HG02623 (cell line): ENCODE data around the gene FBXL3.
"Not testable (repeated sequence)": the region's sequence is repeated elsewhere in the genome, so short reads cannot be mapped to it uniquely, and the experiment has no call there.

Experiments used
- ATAC-seq: cut with Tn5 transposase; IDR thresholded peaks from one replicate; pipeline ENCODE4 v1.9.1; 2021; ENCODE audit warnings: moderate library complexity; ENCODE audit not compliant: unreplicated experiment

FBXL3 gene

DNA sequence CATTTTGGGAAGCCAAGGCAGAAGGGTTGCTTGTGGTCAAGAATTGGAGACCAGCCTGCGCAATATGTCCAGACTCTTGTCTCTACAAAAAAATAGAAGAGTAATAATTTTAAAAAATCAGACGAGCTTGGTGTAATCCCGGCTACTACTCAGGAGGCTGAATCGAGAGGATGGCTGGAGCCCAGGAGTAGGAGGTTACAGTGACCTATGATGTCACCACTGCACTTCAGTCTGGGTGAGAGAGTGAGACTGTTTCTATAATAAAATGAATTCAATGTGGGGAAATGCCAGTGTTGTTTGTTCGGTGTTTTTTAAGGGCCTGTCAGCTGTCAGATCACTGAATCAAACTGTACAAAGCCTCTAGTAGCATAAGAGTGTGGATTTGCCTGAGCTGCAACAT is 1.2 kb upstream of the FBXL3 start:
- ATAC-seq = no peak

DNA sequence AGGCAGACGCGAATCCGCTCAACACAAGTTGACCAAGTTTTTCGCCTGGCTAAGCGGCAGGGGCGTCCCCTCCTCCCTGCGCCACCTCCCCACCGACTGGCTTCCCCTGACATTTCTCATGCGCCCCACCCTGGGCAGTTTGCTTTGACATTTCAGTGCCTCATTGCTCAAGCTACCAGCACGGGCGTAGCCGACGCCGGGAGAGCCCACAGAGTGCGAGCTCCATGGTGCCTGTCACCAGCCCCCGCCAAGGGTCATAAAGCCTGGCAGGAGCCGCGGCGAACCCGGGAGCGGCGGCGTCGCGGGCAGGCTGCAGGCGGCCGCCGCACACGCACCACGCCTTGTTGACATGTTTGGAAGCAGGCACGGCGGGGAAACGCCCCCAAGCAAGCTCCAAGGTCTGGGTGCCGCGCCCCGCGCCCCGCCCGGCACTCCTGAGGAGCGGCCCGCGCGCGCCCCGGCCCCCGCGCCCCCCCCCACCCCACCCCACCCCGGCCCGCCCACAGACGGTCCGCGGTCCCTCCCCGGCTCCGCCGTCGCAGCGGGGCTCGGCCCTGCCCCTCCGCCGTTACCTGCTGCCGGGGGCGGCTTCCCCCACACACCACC is 601 bp downstream of the FBXL3 start:
- ATAC-seq = peak; percentile 52

DNA sequence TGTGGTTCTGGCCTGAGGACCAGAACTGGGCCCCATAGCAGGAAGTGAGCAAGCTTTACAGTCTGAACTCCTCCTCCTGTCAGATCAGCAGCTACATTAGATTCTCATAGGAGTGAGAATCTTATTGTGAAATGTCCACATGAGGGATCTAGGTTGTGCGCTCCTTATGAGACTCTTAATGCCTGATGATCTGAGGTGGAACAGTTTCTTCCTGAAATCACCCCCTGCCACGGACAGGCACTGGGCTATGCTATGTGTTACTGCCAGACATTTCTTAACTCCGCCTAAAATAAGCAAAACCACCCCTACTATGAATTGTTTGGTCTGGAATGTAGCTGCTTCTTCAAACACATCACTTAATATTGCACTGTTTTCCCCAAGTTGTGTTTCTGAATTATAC is 4.6 kb downstream of the FBXL3 start:
- no peak for ATAC-seq

DNA sequence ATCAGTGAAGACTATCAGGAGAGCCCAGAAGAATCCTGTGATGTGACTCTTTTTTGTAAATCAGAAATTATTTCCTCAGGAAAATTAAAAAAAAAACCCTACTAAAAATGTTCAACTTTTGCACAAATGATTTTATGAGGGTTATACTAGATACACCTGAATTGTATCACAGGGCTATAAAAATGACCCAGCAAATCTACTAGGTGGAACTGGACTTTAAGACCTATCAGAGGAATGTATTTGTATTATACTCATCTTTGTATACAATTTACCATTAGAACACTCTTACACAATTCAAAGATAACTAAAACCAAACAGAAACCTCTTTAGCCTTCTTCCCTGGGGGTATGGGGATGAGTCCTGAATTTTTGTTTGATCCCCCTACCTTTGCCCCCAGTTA is 7.2 kb downstream of the FBXL3 start:
- no peak for ATAC-seq

DNA sequence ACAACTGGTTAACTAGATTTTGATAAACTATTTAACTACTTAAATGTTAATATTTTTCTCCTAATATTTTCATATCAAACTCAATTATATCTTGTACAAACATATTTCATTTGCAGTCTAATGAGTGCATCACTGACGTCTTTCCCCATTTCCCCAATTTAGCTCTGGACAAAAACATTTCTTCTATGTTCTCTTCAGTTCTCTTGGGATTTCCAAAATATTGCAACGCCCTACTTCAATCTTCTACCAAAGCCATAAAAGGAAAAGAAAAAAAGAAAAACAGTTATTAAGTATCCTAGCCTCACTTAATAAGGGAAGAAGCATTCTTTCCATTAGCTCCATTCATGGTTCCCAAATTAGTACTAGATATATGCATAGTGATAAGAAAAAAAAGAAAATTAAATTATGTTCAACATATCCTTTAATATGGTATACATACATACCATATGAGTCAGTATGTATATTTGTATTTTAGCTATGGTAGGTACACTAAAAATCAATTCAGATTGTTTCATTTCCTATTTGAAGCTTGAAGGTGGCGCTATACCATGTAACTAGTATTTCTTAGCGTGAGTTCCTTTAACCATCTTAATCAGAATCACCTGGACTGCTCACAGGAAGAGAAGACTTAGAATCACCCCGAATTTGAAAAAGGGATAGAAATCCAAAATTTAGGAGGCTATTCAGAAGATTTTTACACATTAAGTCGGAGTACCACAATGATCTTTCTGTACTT is 9.9 kb downstream of the FBXL3 start:
- no peak for ATAC-seq

DNA sequence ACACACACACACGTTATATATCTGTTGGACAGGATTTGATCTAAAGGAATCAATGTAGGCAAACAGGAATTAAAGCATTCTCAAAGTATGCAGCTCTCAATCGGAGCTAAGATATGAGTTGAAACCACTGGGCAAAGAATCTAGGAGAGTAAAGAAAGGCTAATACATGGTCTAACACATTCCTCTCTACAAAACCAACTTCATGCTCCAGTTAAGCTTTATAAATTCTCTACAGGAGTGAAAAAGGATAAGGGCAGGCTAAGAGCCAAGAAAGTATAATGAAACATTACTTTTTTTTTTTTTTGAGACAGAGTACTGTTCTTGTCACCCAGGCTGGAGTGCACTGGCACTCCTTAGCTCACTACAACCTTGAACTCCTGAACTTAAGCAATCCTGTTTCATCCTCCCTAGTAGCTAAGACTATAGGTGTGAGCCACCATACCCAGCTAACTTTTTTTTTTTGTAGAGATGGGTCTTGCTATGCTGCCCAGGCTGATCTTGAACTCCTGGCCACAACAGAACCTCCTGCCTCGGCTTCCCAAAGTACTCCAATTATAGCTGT is 10.6 kb downstream of the FBXL3 start:
- ATAC-seq = no peak

DNA sequence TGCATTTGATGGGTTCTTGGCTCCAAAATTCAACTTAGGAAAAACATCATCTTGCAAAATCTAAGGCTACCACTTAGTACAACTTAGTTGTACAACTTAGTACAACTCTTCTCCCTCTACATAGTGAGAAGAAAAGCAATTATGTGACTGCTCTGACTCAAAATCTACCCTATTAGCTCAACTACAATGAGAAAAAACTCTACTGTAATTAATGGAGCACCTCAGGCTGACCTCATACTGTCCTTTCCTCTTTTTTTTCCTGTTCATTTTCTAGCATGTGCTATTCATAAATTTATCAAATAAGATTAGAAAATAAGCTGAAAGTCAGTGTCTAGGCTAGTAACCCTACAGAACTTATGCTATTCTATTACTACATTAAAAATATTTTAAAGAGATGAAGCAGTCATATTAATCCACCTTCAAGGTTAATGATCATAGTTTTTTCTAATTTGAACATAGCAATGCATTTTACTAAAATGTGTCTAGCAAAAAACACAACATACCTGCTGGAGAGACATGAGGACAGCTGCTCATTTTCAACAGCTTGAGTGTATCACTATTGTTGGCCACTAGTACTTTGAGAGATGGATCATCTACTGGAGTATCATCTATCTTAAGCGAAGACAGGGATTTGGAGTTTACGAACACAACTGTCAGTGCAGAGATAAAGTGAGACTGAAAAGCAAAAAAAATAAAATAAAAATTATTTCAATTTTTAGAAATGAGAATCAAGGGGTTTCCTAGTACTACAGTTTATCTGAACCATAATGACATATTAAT is 11.9 kb downstream of the FBXL3 start:
- no peak for ATAC-seq

DNA sequence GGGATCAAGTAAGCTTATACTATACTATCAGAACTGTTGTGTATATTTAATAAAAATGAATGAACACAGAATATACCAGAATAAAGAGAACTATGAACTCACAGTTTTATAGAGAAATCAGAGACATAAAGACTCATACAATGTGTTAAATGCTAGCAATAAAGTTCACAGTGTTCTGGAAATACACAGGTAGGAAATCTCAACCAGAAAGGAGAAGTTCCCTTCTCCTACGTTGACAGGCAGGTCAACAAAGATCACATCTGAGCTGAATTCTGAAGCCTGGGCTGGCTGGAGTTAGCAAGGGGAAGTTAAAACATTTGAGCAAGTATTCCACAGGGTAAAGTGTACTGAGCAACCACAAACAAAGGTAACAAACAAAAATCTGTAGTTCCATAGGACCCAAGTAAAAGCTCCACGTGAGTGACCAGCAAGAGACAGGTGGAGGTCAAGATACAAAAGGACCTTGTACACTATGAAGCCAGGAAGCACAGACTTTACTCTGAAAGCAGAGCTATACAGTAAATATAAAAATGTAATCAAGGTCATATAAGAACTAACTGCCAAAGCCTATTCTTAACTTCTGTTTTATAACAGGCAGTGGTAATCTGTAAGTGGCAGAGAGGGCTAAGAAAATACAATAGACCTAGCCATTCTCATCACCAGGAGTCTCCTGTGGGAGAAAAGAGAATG is 13.0 kb downstream of the FBXL3 start:
- ATAC-seq = no peak

DNA sequence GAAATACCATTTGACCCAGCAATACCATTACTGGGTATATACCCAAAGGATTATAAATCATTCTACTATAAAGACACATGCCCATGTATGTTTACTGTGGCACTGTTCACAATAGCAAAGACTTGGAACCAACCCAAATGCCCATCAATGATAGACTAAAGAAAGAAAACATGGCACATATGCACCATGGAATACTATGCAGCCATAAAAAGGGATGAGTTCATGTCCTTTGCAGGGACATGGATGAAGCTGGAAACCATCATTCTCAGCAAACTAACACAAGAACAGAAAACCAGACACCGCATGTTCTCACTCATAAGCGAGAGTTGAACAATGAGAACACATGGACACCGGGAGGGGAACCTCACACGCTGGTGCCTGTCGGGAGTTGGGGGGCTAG is 17.2 kb downstream of the FBXL3 start:
- ATAC-seq = not testable (repeated sequence)

DNA sequence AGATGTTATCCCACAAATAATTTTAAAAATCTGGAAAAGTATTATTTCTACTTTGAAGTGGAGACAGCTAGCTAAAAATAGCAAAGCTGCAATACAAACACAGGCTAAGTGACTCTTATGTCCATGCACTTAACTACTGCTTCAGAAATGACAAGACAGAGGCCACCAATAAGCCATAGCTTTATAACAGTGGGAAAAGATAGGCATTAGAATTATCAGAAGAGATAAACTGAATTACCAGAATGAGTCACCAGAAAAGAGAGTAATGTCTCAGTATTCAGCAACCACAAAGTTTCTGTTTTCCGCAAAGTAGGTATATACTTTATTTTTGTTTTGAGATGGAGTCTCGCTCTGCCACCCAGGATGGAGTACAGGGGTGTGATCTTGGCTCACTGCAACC is 17.9 kb downstream of the FBXL3 start:
- ATAC-seq = peak; percentile 49

DNA sequence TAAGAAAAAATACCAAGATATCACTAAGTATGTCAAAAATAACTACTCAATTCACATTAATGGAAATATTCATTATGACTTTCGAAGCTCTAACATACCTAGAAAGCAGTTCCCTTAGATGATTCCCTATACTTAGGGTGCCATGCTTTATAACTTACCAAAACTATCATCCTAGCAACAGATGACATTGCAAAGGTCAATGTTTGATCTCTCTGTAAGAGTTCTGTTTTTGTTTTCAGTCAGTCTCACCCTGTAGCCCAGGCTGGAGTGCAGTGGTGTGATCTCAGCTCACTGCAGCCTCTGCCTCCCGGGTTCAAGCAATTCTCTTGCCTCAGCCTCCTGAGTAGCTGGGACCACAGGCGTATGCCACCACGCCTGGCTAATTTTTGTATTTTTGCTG is 18.6 kb downstream of the FBXL3 start:
- not testable (repeated sequence) for ATAC-seq

DNA sequence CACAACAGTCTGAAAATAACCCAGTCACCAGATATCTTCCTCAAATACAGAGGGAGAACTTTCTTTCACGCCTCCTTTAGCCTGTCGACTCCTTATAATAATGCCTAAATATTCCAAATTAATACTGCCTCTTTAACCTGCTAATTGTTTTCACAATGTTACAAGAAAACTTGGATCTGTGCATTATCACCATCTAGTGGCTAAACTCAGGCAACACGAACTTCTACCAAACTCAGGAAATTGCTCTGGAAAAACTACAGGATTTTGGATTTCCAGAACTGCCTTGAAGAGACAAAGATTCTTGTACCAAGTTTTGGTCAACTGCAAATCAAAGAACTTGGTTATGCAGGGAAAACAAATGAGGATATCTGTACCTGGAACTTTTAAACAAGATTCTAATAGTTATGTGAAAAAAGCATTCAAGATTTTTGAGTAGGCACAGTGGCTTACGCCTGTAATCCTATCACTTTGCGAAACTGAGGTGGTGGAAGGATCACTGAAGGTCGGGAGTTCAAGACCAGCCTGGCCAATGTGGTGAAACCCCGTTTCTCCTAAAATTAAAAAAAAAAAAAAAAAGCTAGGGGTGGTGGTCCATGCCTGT is 24.3 kb downstream of the FBXL3 start:
- no peak for ATAC-seq

DNA sequence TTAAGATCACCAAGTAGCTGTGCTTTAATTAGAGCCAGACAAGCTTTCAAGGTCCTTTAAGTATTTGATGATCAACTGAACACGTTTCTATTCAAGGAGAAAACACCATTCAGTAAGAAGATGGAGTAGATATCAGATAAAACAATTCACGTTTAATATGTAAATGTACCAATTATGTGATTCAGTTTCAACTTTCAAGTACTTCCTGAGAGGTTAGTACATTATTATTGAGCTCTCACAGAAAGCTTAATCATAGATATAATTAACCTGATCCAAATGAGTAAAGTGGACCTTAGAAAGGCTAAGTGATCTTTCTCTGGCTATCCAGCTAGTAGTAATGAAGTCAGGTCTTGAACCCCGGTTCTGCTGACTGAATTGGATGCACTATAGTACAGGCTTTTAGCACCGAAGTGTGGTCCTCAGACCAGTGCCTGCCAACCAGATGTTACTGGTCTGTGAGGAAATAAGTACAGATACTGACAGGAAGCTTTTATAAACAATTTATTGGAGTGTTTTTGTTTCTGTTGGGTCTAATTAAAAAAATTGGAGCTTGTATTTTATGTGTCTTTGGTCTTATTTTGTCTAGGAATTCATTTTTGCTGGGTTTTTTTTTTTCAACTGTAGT is 24.9 kb downstream of the FBXL3 start:
- ATAC-seq = no peak

DNA sequence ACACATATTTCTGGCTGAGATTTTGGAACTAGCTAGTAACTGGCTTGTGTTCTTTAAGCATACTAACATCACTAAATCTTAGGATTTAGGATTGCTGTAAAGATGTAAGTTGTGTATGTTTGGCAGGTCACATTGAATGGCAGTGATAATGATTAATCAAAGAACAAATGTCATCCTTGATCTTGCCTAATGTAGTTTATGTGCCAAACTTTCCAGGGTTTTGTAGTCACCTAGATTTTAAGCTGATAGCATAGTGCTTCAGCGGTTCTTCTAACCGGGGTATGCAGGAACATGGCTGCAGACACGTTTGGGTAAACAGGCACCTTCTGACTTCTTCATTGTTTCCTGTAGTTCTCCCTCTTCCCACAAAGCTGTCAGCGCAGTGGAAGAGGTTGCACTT is 25.4 kb downstream of the FBXL3 start:
- ATAC-seq = no peak

DNA sequence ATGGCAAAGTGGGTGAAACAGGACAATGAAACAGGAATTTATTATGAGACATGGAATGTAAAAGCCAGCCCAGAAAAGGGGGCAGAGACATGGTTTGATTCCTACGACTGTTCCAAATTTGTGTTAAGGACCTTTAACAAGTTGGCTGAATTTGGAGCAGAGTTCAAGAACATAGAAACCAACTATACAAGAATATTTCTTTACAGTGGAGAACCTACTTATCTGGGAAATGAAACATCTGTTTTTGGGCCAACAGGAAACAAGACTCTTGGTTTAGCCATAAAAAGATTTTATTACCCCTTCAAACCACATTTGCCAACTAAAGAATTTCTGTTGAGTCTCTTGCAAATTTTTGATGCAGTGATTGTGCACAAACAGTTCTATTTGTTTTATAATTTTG is 26.5 kb downstream of the FBXL3 start:
- ATAC-seq = no peak

DNA sequence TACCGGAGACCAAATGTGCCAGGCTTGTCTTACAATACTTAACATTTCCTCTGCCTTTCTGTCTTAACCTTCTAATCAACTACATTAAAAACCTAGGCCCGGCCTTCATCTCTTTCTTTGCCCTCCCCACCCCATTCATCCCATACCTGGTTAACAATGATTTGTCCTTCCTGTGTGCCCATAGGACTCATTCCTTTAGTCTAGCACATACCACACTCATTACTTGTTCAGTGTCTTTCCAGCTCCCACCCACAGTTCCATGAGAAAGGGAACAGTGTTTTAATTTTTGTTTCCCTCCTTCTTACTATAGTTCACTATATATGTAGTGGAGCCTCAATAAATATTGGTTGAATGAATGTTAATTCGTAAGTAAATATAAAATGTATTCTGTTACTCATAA is 32.7 kb downstream of the FBXL3 start:
- ATAC-seq = no peak

DNA sequence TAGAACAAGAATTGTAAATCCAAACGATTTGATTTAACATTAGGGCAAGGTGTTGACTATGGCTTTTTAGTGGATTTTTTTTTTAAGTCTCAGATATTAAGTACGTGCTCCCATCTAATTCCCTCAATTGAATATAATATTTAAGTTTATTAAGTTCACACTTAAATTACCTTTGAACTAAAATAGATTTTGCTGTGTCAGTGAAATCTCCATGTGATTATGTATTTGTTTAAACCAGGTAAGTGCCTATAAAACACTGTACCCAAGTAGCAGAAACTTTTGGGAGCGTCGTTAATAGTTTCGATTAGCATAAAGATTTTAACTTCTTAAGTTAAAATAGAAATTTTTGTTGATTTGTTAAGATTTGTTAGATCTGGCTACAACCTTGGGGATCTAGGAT is 33.5 kb downstream of the FBXL3 start:
- ATAC-seq = no peak

DNA sequence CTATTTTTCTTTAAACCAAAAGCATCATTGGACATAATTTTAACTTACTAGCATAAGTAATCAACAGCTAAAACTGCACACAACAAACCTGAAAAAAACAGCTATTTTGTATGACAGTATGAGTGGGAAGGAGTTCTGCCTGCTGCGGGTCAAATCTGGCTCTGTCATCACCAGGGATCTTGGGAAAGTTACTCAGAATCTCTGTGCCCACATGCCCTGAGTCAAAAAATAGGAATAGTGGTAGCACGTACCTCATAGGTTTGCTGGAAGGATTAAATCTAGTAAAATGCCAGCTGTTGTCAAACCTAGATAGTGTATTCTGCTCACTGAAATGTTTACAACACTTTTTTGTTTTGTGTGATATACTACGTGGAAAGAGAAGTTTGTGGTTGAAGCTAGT is 33.9 kb downstream of the FBXL3 start:
- ATAC-seq = no peak

DNA sequence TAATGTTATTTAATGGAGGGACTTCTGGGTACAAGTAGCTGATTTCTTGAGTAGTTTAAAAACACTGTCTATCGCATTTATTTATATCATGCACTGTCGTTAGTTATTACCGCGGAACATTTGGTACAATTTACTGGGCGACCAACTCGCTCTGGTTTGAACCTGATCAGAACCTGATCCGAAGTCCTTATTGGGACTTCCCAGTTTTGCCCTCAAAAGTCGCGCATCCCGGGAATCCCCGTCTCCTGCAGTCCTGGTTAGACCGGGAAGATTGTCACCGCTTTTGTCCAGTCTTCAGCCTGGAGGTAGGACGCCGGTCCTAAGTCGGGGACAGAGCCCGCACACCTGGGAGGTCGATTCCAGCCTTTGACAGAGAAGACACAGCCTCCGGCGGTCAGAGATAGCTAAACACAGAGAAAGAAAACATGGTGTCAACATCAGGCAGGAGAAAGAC is 34.4 kb downstream of the FBXL3 start:
- no peak for ATAC-seq

DNA sequence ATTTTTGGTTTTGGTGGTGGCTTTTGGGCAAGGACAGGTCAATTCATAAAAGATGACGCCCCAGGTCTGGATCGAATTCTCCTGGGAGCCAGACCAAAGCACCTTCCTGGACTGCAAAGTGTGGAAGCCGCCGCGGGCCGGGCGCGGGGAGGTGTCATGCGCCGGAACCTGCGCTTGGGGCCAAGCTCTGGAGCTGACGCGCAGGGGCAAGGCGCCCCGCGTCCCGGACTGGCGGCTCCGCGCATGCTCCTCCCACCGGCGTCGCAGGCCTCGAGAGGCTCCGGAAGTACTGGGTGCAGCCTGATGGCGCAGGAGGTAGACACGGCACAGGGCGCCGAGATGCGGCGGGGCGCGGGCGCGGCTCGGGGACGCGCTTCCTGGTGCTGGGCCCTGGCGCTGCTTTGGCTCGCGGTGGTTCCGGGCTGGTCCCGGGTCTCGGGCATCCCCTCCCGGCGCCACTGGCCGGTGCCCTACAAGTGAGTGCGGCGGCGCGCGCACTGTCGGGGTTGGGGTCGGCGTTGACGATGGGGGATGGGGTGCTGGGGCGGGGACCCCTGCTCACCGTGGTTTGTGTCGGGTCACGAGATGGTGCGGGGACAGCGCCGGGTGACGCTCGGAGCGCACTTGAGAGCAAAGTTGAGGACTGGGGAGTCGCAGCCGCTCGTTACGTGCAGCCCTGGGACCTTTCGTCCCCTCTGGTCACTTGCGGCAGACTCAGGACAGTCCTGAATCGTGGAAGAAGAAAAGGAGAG is 35.0 kb downstream of the FBXL3 start, which contains the start of gene CLN5:
CLN5 (plus strand) TSS at position 286 of the 752 bp plus-strand sequence; CDS start at position 304, 18 bp downstream.
- ATAC-seq = peak; percentile 96
